ENCODE measurements around the gene MIEN1.
"Not testable (repeated sequence)": the region's sequence is repeated elsewhere in the genome, so short reads cannot be mapped to it uniquely, and the experiment has no call there.

The MIEN1 gene

DNA sequence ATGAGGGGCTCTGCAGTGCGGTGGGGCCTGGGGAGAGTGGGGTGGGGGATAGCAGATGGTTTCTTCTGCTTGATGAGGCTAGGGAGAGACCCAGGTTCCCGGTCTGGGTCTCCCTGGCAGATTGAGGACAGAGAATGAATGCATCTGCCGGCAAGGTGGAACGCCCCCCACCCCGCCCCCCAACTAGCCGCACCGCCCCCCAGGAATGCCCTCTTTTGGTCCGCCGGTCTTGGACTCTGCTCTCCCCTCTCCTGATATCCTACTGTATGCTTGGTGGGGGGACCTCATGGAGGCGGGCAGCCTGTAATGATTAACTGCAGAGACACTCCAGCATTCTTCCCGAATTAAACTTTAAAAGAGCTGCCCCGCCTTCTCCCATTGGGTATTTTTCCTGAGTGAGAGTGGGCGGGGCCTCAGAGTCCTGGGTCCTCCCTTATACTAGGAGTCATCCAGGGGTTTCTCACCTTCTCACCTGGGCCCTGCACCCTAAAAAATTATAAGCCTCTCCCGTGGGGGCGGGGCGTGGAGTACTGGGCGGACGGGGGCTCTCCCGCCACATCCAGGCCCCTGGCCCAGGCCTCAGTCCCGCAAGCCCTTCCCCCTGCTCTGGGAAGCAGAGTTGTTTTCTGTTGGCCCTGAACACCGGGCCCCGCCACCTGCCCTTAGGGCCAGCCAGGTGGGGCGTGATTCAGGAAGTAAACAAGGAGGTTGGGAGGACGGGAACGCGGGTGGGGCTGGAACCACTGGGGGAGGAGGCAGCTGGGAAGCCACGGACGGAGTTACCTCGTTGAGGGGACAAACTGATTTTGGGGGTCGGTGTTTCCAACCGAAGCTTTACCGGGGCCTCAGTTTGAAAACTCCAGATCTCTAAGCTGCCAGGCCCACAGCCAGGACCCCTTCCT lies 8.9 kb upstream of the MIEN1 start:
- DNase-seq, result no peak

GRCh38 chr17:39738568-39738901 lies 8.2 kb upstream of the MIEN1 start:
- DNase-seq, result no peak

- no peak for DNase-seq
These were observed 7.6 kb upstream of the MIEN1 start, which contains the start of gene GRB7 for GRCh38 chr17:39737760-39738567. TSS of gene GRB7 (plus strand) at chr17:39737938. CDS start at chr17:39742302, 4,364 bp downstream.

- DNase-seq, result no peak
These were observed 7.0 kb upstream of the MIEN1 start for GRCh38 chr17:39737206-39737759.

DNA sequence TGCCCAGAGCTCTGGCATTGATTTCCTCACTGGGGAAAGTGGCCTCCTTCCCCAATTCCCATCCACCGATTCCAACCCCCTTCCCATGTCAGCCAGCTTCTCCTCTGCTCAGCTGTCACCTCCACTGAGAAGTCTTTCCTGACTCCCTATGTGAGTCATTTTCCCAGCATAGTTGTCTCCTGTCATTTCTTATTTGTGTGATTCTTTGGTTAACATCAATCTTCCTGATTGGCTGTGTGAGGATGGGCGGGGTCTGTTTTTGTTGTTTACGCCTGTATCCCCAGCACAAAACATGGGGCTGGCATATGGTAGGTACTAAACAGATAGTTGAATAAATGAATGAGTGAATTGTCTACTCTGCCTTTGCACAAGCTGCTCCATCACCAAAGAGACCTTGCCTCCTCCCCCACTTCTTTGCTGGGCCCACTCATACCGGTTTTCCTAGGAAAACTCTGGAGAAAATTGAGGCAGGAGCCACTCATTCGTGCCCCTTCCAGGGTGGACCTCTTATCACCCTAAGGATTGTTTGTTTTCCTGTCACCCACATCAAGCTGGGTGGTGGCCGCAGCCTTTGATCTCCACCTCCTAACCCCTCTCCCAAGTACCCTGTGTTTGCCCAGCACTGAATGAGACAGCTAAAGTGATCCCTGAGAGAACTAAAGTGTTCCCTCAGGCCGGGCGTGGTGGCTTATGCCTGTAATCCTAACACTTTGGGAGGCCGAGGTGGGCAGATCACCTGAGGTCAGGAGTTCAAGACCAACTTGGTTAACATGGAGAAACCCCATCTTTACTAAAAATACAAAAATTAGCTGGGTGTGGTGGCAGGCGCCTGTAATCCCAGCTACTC lies 6.2 kb upstream of the MIEN1 start:
- DNase-seq, result no peak

GRCh38 chr17:39735882-39736281 lies 5.5 kb upstream of the MIEN1 start:
- no peak for DNase-seq

GRCh38 chr17:39732586-39732985 lies 2.3 kb upstream of the MIEN1 start:
- no peak for DNase-seq

DNA sequence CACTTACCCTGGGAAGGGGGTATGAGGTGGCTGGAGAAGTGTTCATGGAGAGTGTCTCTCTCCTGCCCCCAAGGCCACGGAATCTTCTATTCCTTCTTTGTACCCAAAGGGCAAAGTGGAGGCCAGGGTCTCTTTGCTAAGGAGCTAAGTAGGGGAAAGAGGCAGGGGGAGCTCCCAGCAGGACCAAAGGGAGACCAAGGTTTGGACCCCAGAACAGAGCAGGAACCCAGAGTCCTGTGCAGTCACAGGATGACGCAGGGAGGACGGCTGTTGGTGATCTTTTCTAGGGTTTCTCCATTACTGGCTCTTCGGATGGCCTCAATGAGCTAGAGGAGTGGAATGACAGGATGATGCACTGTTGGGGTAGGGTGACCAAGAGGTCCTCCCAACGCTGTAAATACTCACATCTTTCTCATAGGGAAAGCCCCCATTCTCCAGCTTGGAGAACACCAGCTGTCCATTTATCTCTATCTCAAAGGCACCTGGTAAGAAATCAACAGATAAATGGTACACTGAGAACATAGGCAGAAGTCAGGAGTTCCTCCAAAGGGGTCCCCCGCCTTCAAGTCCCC lies 966 bp downstream of the MIEN1 start:
- DNase-seq, result no peak

- no peak for DNase-seq
These were observed 2.8 kb downstream of the MIEN1 start for GRCh38 chr17:39727556-39727955.

DNA sequence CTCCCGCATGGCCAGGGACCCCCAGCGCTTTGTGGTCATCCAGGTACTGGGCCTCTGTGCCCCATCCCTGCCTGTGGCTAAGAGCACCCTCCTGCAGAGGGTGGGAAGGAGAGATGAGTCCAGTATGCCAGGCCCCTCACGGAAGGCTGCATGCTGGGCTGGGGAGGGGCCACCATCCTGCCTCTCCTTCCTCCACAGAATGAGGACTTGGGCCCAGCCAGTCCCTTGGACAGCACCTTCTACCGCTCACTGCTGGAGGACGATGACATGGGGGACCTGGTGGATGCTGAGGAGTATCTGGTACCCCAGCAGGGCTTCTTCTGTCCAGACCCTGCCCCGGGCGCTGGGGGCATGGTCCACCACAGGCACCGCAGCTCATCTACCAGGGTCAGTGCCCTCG lies 3.7 kb downstream of the MIEN1 start:
- DNase-seq, result no peak

GRCh38 chr17:39725923-39726322 lies 4.4 kb downstream of the MIEN1 start:
- not testable (repeated sequence) for DNase-seq

- DNase-seq, result no peak
These were observed 5.6 kb downstream of the MIEN1 start for GRCh38 chr17:39724731-39725130.

DNA sequence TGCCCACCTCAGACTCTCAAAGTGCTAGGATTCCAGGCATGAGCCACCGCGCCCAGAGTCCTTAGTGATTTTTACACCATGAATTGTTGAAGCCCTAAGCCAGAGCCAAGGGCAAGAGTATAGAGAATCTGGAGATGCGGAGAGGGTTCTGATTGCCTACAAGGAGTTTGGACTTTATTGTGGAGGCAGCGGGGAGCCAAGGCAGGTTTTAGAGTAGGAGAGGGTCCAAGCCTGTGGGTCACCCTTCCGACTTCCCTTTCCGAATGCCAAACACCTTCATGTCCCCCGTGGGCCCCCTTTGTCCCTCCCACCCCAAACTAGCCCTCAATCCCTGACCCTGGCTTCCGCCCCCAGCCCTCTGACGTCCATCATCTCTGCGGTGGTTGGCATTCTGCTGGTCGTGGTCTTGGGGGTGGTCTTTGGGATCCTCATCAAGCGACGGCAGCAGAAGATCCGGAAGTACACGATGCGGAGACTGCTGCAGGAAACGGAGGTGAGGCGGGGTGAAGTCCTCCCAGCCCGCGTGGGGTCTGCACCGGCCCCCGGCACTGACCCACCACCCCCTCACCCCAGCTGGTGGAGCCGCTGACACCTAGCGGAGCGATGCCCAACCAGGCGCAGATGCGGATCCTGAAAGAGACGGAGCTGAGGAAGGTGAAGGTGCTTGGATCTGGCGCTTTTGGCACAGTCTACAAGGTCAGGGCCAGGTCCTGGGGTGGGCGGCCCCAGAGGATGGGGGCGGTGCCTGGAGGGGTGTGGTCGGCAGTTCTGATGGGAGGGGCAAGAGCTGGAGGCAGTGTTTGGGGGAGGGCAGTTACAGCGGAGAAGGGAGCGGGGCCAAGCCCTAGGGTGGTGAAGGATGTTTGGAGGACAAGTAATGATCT lies 7.1 kb downstream of the MIEN1 start:
- no peak for DNase-seq

DNA sequence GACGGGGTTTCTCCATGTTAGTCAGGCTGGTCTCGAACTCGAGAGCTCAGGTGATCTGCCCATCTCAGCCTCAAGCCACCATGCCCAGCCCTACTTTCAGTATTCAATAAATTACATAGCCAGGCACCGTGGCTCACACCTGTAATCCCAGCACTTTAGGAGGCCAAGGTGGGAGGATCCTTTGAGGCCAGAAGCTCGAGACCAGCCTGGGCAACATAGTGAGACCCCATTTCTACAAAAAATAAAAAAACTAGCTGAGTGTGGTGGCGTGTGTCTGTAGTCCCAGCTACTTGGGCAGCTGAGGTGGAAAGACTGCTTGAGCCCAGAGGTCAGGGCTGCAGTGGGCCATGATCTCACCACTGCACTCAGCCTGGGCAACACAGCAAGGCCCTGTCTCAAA lies 8.2 kb downstream of the MIEN1 start:
- no peak for DNase-seq

GRCh38 chr17:39719563-39720355 lies 10.6 kb downstream of the MIEN1 start:
- no peak for DNase-seq

DNA sequence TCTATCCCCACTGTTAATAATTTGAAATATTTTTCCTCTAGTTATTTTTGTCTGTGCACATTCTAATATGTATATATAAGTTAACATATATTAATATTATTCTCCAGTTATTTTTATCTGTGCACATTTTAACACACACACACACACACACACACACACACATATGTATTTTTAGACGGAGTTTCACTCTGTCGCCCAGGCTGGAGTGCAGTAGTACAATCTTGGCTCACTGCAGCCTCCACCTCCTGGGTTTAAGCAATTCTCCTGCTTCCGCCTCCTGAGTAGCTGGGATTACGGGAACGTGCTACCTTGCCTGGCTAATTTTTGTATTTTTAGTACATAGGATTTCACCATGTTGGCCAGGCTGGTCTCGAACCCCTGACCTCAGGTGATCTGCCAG lies 12.7 kb downstream of the MIEN1 start:
- no peak for DNase-seq

DNA sequence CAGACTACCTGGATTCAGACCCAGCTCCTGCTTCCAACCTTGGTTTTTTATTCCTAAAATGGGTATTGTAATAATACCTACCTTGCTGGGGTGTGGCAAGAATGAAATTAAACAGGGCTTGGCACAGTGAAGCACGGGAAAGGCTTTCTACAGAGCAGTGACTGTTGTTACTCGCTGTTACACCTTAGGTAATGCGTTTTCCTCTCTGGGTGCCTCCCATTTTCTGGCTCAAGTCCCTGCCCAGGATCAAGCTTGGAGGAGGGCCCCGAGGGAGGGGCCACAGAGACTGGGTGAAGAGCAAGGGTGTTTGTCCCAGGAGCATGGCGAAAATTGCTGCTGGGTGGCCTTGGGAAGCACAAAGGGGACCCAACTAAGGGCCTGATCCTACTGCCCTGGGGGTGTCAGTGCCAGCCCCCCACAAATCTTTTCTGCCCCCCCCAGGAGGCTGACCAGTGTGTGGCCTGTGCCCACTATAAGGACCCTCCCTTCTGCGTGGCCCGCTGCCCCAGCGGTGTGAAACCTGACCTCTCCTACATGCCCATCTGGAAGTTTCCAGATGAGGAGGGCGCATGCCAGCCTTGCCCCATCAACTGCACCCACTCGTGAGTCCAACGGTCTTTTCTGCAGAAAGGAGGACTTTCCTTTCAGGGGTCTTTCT lies 13.3 kb downstream of the MIEN1 start:
- no peak for DNase-seq

DNA sequence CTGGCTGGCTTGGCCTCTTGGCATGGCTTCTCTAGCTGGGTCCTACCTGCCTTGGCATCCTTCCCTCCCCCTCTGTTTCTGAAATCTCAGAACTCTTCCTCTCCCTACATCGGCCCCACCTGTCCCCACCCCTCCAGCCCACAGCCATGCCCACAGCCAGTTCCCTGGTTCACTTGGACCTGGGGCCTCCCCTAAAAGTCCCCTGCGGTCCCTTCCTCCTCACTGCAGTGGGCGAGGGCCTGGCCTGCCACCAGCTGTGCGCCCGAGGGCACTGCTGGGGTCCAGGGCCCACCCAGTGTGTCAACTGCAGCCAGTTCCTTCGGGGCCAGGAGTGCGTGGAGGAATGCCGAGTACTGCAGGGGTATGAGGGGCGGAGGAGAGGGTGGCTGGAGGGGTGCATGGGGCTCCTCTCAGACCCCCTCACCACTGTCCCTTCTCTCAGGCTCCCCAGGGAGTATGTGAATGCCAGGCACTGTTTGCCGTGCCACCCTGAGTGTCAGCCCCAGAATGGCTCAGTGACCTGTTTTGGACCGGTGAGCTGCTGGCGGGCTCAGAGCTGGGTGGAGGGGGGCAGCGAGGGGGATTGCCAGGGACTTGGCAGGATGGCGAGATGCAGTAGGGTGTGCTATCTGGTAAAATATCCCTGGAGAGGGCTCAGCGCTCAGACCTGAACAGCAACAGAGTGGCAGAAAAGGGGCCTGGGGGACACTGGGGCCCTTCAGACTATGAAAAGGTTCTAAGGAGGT lies 14.1 kb downstream of the MIEN1 start:
- no peak for DNase-seq

GRCh38 chr17:39715375-39716072 lies 14.8 kb downstream of the MIEN1 start:
- DNase-seq, result no peak
